Measurements from ENCODE around the gene PUS7L. TPM values are rescaled to one million over a fixed set of nuclear protein-coding genes. Genes with fewer than 3 reads are reported as not detected.
"Not testable (repeated sequence)": the region's sequence is repeated elsewhere in the genome, so short reads cannot be mapped to it uniquely, and the experiment has no call there.

Gene PUS7L
- total RNA-seq, 4 donors from 2014 or later = 5.2 to 8.7 (median 6.7) TPM

DNA sequence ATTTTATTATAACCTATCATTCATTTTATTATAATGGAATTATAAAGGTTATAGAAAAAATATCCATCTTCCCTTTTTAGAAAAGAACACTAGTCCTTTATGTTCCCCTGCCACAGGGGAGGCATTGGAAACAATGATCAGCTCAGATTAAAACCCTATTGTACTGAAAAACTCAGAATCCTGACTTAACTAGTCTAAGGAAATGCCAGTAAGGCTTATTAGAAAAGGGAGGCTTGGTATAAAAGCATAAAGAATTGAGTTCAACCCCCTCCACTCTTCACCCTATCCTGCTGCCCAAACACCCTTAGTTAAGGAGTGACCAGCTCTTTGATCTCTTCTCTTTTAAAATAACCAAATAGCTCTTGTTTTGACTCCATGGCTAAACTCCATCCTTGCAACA lies 36.0 kb downstream of the PUS7L start:
- no peak overlapping the region for H3K27ac ChIP-seq (replicated peaks in 1 of 4)
- no peak for TF ChIP-seq EP300 (IDR thresholded peaks at IDR 0.05)
- TF ChIP-seq POLR2A (IDR thresholded peaks at IDR 0.05; ENCODE audit: low read depth) = no peak
- no peak for TF ChIP-seq POLR2AphosphoS5 (IDR thresholded peaks at IDR 0.05)
- TF ChIP-seq, protein P1, sequence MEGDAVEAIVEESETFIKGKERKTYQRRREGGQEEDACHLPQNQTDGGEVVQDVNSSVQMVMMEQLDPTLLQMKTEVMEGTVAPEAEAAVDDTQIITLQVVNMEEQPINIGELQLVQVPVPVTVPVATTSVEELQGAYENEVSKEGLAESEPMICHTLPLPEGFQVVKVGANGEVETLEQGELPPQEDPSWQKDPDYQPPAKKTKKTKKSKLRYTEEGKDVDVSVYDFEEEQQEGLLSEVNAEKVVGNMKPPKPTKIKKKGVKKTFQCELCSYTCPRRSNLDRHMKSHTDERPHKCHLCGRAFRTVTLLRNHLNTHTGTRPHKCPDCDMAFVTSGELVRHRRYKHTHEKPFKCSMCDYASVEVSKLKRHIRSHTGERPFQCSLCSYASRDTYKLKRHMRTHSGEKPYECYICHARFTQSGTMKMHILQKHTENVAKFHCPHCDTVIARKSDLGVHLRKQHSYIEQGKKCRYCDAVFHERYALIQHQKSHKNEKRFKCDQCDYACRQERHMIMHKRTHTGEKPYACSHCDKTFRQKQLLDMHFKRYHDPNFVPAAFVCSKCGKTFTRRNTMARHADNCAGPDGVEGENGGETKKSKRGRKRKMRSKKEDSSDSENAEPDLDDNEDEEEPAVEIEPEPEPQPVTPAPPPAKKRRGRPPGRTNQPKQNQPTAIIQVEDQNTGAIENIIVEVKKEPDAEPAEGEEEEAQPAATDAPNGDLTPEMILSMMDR (IDR thresholded peaks at IDR 0.05) = no peak
- H3K4me1 ChIP-seq = no peaks in the 10 kb centered on the region
- intact Hi-C loops (cut with DNase I) = no loop called here
- no peaks in the 10 kb centered on the region for H3K27me3 ChIP-seq
- DNase-seq (ENCODE audit: extremely low spot score) = no peak
- H3K4me3 ChIP-seq = no peak overlapping the region
- H3K9me3 ChIP-seq = no peaks in the 10 kb centered on the region
- peaks cover 0 to 4% (median 0%) of the 10 kb centered on the region in 4 donors for H3K36me3 ChIP-seq

DNA sequence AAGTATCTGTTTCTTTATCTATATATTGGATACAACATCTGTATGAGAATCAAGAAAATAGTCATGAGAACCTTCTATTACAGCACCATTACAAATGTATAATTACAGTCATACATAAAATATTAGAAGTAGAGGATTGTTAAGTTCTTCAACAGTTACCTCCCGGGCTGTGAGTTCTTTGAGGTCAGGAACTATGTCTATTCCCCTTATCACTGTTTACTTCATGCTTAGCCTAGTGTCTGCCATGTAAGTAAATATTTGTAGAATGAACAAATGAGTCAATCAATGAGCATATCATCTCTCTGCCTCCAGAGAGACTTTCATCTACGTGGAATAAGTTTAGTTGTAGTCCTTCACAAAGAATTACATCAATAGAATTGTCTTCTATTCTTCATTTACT lies 47.2 kb downstream of the PUS7L start:
- no peak for DNase-seq (ENCODE audit: extremely low spot score)
- H3K4me1 ChIP-seq = no peaks in the 10 kb centered on the region
- H3K36me3 ChIP-seq = no peaks in the 10 kb centered on the region
- H3K4me3 ChIP-seq = no peak overlapping the region
- no peak for TF ChIP-seq EP300 (IDR thresholded peaks at IDR 0.05)
- no peak for TF ChIP-seq POLR2A (IDR thresholded peaks at IDR 0.05; ENCODE audit: low read depth)
- TF ChIP-seq POLR2AphosphoS5 (IDR thresholded peaks at IDR 0.05) = no peak
- TF ChIP-seq, protein P1 (IDR thresholded peaks at IDR 0.05) = no peak
- H3K27ac ChIP-seq (replicated peaks in 1 of 4) = no peak overlapping the region
- 57% methylated on average over 2 of the region's 2 CpGs for WGBS
- intact Hi-C loops (cut with DNase I) = no loop called here
- H3K27me3 ChIP-seq = no peaks in the 10 kb centered on the region
- H3K9me3 ChIP-seq = peaks cover 0 to 5% (median 2%) of the 10 kb centered on the region in 4 donors

DNA sequence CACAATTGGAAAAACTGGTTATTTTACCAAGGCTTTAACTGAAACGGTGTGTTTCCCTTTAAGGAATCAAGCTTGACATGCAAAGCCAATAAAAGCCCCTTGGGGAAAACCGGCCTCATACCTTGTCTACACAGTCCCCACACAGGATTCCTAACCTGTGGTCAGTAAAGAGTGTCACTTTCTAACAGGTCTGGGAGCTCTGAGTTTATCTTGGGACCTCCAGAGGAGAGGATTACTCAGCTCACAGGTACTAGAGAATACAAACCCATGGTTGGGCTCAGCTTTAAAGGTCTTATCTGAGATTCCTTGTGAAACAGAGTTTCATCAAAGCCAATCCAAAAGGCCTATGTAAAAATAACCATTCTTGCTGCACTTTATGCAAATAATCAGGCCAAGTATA lies 54.8 kb downstream of the PUS7L start:
- H3K4me1 ChIP-seq; H3K27me3 ChIP-seq; H3K9me3 ChIP-seq; DNase-seq (ENCODE audit: extremely low spot score); intact Hi-C loops (cut with DNase I); H3K4me3 ChIP-seq; H3K27ac ChIP-seq (replicated peaks in 1 of 4); H3K36me3 ChIP-seq: not testable (repeated sequence)
- 33% methylated on average over 2 of the region's 2 CpGs for WGBS

DNA sequence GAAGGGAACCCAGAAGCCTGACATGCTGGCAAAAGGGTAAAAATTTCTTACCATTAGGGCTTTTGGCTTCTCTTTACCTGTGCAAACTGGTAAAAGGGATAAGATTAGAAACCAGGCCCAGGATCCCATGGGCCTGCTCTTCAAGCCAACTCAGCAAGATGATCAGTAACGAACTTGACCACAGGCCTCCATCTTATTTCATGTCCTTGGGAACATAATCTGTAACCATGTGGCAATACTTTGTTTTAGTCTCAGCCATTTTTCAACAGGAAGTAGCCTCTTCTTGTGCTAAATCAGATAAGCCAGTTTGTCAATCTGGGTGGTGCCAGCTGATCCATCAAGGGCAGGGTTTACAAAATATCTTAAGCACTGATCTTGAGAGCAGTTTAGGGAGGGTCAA lies 57.4 kb downstream of the PUS7L start:
- H3K27me3 ChIP-seq; H3K27ac ChIP-seq (replicated peaks in 1 of 4); DNase-seq (ENCODE audit: extremely low spot score); H3K4me3 ChIP-seq; intact Hi-C loops (cut with DNase I); H3K36me3 ChIP-seq; H3K9me3 ChIP-seq; H3K4me1 ChIP-seq: not testable (repeated sequence)
- 75% methylated on average over 1 of the region's 1 CpG for WGBS

DNA sequence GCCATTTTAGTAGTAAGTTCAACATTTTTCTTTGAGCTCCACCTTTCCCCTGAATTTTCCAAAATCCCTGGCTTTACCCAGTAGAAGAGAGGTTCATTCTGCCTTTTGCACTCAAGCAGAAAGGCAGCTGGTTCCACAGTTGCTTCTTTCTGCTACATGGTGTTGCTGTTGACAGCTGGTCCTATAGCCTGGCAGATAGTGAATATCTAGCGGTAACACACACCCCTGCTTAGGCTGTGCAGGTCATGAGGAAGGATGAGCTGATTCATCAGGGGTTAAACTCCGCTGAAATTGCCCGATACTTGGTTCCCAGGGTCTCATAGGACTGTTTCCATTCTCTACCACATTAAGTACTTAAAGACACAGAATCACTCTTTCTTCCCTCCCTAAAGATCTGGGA lies 62.4 kb downstream of the PUS7L start:
- Histone ChIP-seq H3K27ac (replicated peaks in 1 of 4) (no peak overlapping the region), H3K4me1 (no peaks in the 10 kb centered on the region), H3K36me3 (no peaks in the 10 kb centered on the region), H3K27me3 (no peaks in the 10 kb centered on the region), H3K4me3 (no peak overlapping the region), H3K9me3 (no peaks in the 10 kb centered on the region)
- intact Hi-C loops (cut with DNase I) = no loop called here
- 66% methylated on average over 3 of the region's 3 CpGs for WGBS
- no peak for DNase-seq (ENCODE audit: extremely low spot score)
- TF ChIP-seq POLR2A (IDR thresholded peaks at IDR 0.05; ENCODE audit: low read depth) = no peak
- no peak for TF ChIP-seq EP300 (IDR thresholded peaks at IDR 0.05)
- no peak for TF ChIP-seq POLR2AphosphoS5 (IDR thresholded peaks at IDR 0.05)
- TF ChIP-seq, protein P1 (IDR thresholded peaks at IDR 0.05) = no peak

DNA sequence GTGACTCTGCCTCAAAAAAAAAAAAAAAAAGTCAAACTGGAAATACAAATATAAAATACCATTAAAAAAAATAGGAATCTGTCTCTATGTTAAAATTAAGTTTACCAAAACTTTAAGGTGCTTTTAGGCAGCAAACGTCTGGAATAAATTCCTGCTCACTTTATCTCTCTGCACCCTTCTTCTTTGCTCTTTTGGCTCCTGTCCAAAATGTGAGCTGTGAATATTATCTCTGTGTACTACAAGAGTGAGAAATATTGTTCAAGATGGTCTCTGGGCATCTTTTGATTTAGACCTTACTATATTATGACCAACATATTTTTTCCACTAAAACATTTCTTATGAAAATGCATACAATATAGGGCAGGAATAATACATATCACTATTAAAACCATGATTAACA lies 63.7 kb downstream of the PUS7L start:
- WGBS = 61% methylated on average over 1 of the region's 1 CpG
- no peaks in the 10 kb centered on the region for H3K9me3 ChIP-seq
- no peaks in the 10 kb centered on the region for H3K36me3 ChIP-seq
- H3K4me3 ChIP-seq = no peak overlapping the region
- TF ChIP-seq POLR2A (IDR thresholded peaks at IDR 0.05; ENCODE audit: low read depth) (no peak), EP300 (IDR thresholded peaks at IDR 0.05) (no peak), POLR2AphosphoS5 (IDR thresholded peaks at IDR 0.05) (no peak)
- TF ChIP-seq, protein P1 (IDR thresholded peaks at IDR 0.05) = no peak
- H3K27ac ChIP-seq (replicated peaks in 1 of 4) = no peak overlapping the region
- DNase-seq (ENCODE audit: extremely low spot score) = no peak
- H3K4me1 ChIP-seq = no peaks in the 10 kb centered on the region
- intact Hi-C loops (cut with DNase I) = no loop called here
- H3K27me3 ChIP-seq = no peaks in the 10 kb centered on the region

Measured in esophagus muscularis mucosa (tissue), 4 donors.